PC-9 (cell line): ENCODE measurements around the gene KRT222.

Experiments used
- CTCF ChIP-seq: fragments of 200-600 bp; sonication (generic); conservative IDR thresholded peaks from 2 replicates; pipeline ENCODE4 v1.6.1; 2017; ENCODE audit warnings: mixed run types, antibody characterized with exemption, mild to moderate bottlenecking, moderate library complexity
- EZH2 ChIP-seq: fragments of 200-600 bp; sonication (generic); IDR thresholded peaks from 2 replicates; pipeline ENCODE4 v1.8.0; 2017; ENCODE audit warnings: antibody characterized with exemption, low read depth

- TF ChIP-seq CTCF: no peak
- no peak for TF ChIP-seq EZH2
Observed at GRCh38 chr17:40625311-40625710, 39.7 kb downstream of the KRT222 start.
